NCI-H1436 treated with DMSO at 0.1 percent for 48 hours (cell line): ENCODE data around the gene HRNR.
"Not testable (repeated sequence)": the region's sequence is repeated elsewhere in the genome, so short reads cannot be mapped to it uniquely, and the experiment has no call there.

Experiments
- DNase-seq: peaks from one replicate; lab custom pipeline; 2025; lab: John Stamatoyannopoulos, UW

The HRNR gene

GRCh38 chr1:152224093-152224492, at the start of gene HRNR:
TSS of gene HRNR (minus strand) at chr1:152224193. CDS start at chr1:152223253, 940 bp downstream.
- DNase-seq: no peak

GRCh38 chr1:152256394-152256793, 32.4 kb upstream of the HRNR start:
- DNase-seq: not testable (repeated sequence)

GRCh38 chr1:152252157-152252556, 28.2 kb upstream of the HRNR start:
- DNase-seq: no peak

DNA sequence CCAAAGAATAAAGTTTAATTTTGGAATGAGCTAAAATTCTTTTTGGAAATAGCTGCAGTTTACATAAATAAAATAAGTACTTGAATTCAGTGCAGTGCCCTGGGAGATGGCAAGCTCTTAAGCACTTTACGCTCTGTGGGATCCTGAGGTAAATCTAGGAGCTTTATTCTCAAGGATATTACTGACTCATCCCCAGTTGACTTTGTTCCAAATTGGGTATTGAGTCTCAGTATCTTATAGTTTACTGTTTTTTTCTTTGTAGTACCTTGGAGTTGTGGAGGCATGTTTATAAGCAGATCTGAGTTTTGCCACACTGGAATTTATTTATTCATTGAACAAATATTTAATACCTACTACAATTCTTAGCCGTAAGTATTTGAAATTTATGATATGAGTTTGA, 27.4 kb upstream of the HRNR start:
- no peak for DNase-seq

GRCh38 chr1:152247316-152247715, 23.3 kb upstream of the HRNR start:
- DNase-seq: no peak

DNA sequence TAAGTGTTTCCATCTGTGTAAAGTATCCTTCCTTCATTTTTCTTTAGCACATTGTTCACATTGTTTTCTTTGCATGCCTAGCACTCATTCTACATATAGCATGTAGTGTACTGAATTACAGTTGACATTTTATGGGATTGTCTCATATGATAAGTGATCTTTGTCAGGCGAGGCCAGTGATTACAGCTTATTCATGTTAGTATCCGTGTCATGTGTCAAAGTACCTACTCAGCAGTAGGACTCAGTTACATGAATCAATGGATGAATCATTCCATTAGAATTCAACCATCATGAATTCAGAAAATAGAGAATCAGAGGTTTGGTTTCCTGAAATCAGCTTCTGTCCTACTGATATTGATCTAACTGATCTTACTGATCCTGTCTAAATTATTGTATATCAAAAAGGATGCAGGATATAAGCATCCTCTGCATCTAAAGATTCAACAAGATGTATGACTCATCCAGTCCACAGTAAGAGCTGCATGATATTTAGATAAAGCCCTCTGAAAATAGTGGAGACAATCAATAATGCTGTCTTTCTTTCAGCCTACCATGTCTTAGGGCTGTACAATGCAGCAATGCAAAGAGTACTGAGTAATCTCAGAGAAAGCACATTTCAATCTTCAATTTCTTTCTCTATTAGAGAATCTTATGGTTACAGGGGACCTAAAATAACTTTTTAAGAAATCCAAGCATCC, 20.7 kb upstream of the HRNR start:
- DNase-seq: no peak

DNA sequence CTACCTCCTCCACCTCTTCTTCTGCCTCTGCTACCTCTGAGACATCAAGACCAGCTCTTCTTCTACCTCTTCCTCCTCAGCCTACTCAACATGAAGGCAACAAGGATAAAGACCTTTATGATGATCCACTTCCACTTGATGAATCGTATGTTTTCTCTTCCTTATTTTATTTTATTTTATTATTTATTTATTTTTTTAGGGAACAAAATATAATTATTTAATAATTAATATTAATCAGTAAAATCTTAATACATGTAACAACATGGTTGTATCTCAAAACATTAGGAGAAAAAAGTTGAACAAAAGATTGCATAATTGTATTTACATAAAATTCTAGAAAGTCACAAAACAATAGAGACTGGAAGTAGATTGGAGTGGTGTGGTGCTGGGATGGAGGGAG, 13.1 kb upstream of the HRNR start:
- no peak for DNase-seq

- no peak for DNase-seq
Measured at GRCh38 chr1:152228831-152229230, 4.8 kb upstream of the HRNR start.

- DNase-seq: no peak
Measured at GRCh38 chr1:152227310-152227928, 3.4 kb upstream of the HRNR start.

GRCh38 chr1:152225678-152226077, 1.7 kb upstream of the HRNR start:
- no peak for DNase-seq

- DNase-seq: no peak
Measured at GRCh38 chr1:152220166-152221163, 3.5 kb downstream of the HRNR start.

- not testable (repeated sequence) for DNase-seq
Measured at GRCh38 chr1:152219438-152219837, 4.6 kb downstream of the HRNR start.

DNA sequence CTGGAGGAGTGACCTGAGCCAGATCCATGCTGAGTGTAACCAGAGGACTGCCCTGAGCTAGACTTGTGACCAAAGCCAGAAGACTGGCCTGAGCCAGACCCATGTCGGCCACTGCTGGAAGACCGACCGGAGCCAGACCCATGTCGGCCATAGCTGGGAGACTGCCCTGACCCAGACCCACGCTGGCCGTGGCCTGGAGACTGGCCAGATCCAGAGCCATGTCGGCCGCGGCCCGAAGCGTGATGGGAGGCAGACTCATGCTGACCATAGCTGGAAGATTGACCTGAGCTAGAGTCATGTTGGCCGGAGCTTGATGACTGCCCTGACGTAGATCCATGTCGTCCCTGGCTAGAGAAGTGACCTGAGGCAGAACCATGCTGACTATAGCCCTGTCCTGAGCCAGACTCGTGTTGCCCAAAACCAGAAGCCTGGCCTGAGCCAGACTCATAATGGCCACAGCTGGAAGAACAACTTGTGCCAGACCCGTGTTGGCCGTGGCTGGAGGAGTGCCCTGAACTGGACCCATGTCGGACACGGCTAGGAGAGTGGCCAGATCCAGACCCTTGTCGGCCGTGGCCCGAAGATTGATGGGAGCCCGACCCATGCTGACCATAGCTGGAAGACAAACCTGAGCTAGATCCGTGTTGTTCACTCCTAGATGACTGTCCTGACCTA, 5.1 kb downstream of the HRNR start:
- no peak for DNase-seq

DNA sequence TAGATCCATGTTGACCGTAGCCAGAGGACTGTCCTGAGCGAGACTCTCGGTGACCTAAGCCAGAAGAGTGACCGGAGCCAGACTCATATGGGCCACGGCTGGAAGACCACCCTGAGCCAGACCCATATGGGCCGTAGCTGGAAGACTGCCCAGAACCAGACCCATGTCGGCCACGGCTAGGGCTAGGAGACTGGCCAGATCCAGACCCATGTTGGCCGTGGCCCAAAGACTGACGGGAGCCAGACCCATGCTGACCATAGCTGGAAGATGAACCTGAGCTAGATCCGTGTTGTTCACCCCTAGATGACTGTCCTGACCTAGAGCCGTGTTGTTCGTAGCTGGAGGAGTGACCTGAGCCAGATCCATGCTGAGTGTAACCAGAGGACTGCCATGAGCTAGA, 8.4 kb downstream of the HRNR start:
- DNase-seq: not testable (repeated sequence)

DNA sequence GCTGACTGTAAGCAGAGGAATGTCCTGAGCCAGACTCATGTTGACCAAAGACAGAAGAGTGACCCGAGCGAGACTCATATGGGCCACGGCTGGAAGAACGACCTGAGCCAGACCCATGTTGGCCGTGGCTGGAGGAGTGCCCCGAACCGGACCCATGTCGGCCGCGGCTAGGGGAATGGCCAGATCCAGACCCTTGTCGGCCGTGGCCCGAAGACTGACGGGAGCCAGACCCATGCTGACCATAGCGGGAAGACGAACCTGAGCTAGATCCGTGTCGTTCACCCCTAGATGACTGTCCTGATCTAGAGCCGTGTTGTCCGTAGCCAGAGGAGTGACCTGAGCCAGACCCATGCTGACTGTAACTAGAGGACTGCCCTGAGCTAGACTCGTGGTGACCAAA, 9.1 kb downstream of the HRNR start:
- not testable (repeated sequence) for DNase-seq

DNA sequence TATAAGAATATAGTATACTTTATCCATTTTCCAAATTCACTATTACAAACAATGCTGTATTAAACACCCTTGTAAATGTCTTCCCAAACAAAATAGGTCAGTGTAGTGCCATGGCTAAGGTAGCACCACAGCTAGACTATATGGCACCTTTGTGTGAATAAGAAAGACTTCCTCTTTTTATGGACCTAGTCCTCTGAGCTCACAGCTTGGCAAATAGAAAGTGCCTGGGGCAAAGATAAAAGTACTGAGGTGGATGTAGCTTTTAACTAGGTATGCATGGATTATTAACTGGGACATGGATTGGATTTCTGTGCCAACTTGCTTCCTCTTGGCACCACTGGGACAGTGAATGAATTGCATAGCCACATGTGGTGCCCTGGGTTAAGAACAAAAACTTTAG, 25.0 kb downstream of the HRNR start:
- no peak for DNase-seq

GRCh38 chr1:152197361-152197941, 26.5 kb downstream of the HRNR start:
- DNase-seq: no peak

GRCh38 chr1:152191711-152192110, 32.3 kb downstream of the HRNR start:
- DNase-seq: no peak

- DNase-seq: no peak
Measured at GRCh38 chr1:152191260-152191659, 32.7 kb downstream of the HRNR start.

DNA sequence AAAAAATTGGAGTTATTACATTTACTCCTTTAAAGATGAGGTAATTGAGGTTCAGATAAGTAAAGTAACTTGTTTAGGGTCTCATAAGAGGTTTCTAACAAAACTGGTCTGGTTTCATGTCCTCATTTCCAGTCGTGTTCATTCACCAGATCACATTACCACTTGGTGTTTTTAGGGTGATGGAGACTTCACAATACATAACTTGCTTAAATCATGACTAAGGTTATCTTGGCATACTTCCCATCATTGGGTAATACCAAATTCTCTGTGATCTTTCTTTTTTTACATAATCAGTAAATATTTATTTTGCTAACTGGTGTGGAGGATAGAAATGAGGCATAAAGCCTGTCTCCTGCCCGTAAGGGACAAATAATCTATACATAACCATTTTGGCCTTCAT, 33.4 kb downstream of the HRNR start:
- DNase-seq: no peak

- no peak for DNase-seq
Measured at GRCh38 chr1:152189657-152190442, 34.1 kb downstream of the HRNR start.
